WERI-Rb-1 (cell line): Measurements from ENCODE around the gene DISC1.

Experiments used
- DNase-seq: peaks from one replicate; pipeline ENCODE4 v3.0.0-alpha.2; 2020
- H3K27ac ChIP-seq: fragments of 250-450 bp; sonication (Bioruptor Pico); 2 replicates; pipeline ENCODE4 v1.5.1; 2020; ENCODE audit warnings: mild to moderate bottlenecking, moderate library complexity
- H3K27me3 ChIP-seq: fragments of 250-450 bp; sonication (Bioruptor Pico); 2 replicates; pipeline ENCODE4 v1.5.1; 2021; ENCODE audit warnings: mild to moderate bottlenecking, low read depth, moderate library complexity; ENCODE audit not compliant: insufficient read depth, severe bottlenecking
- H3K36me3 ChIP-seq: fragments of 250-450 bp; sonication (Bioruptor Pico); 2 replicates; pipeline ENCODE4 v1.5.1; 2020; ENCODE audit warnings: mild to moderate bottlenecking, moderate library complexity
- H3K4me3 ChIP-seq: 2 replicates; pipeline ENCODE4 v1.5.1; 2011; ENCODE audit warnings: low read depth, mild to moderate bottlenecking, control low read depth, low read length
- H3K9me3 ChIP-seq: fragments of 250-450 bp; sonication (Bioruptor Pico); 2 replicates; pipeline ENCODE4 v1.5.1; 2021; ENCODE audit warnings: mild to moderate bottlenecking, moderate library complexity; ENCODE audit not compliant: severe bottlenecking
- CTCF ChIP-seq: IDR thresholded peaks from 2 replicates; pipeline ENCODE4 v1.5.1; 2011; ENCODE audit warnings: low read depth, mild to moderate bottlenecking, control low read depth, inconsistent platforms, low read length

Gene DISC1

GRCh38 chr1:231985296-231986023 is 358.9 kb downstream of the DISC1 start:
- H3K4me3 ChIP-seq, result no peak overlapping the region
- no peak for TF ChIP-seq CTCF
- no peak overlapping the region for H3K27ac ChIP-seq
- H3K36me3 ChIP-seq, result no peaks in the 10 kb centered on the region
- DNase-seq, result no peak
- H3K9me3 ChIP-seq, result no peaks in the 10 kb centered on the region
- no peaks in the 10 kb centered on the region for H3K27me3 ChIP-seq

- H3K27me3 ChIP-seq, result no peaks in the 10 kb centered on the region
- no peak for DNase-seq
- no peak for TF ChIP-seq CTCF
- H3K27ac ChIP-seq, result no peak overlapping the region
- no peaks in the 10 kb centered on the region for H3K9me3 ChIP-seq
- no peaks in the 10 kb centered on the region for H3K36me3 ChIP-seq
- H3K4me3 ChIP-seq, result no peak overlapping the region
These were observed 360.2 kb downstream of the DISC1 start for GRCh38 chr1:231986631-231987336.

GRCh38 chr1:231990388-231990787 is 363.8 kb downstream of the DISC1 start:
- no peak for TF ChIP-seq CTCF
- H3K27me3 ChIP-seq, result no peaks in the 10 kb centered on the region
- DNase-seq, result no peak
- no peaks in the 10 kb centered on the region for H3K9me3 ChIP-seq
- H3K36me3 ChIP-seq, result no peaks in the 10 kb centered on the region
- H3K4me3 ChIP-seq, result no peak overlapping the region
- H3K27ac ChIP-seq, result no peak overlapping the region

- no peak for DNase-seq
- Histone ChIP-seq H3K27ac (no peak overlapping the region), H3K36me3 (no peaks in the 10 kb centered on the region), H3K27me3 (no peaks in the 10 kb centered on the region), H3K4me3 (no peak overlapping the region), H3K9me3 (no peaks in the 10 kb centered on the region)
- TF ChIP-seq CTCF, result no peak
These were observed 364.6 kb downstream of the DISC1 start for GRCh38 chr1:231991231-231991630.

GRCh38 chr1:231993968-231994455 is 367.4 kb downstream of the DISC1 start:
- no peak for TF ChIP-seq CTCF
- no peak overlapping the region for H3K4me3 ChIP-seq
- H3K9me3 ChIP-seq, result no peaks in the 10 kb centered on the region
- no peak for DNase-seq
- H3K27ac ChIP-seq, result no peak overlapping the region
- no peaks in the 10 kb centered on the region for H3K27me3 ChIP-seq
- H3K36me3 ChIP-seq, result no peaks in the 10 kb centered on the region
